ENCODE results near the gene GRK4. TPM values are rescaled to one million over a fixed set of nuclear protein-coding genes. Genes with fewer than 3 reads are reported as not detected.

GRK4 gene
- total RNA-seq, 2 experiments from 2014 or later: 2.4 to 3.4 TPM

GRCh38 chr4:3062471-3062870 lies 99.1 kb downstream of the GRK4 start:
- Mint-ChIP-seq H3K4me3 (no peak overlapping the region), H3K27ac (no peak overlapping the region), H3K4me1 (no peaks in the 10 kb centered on the region), H3K36me3 (peaks cover 4% of the 10 kb centered on the region), H3K9me3 (peaks cover 2% of the 10 kb centered on the region), H3K27me3 (peaks cover 3% of the 10 kb centered on the region)
- ATAC-seq (ENCODE audit: low read depth): no peak
- DNase-seq: no peak
- POLR2A ChIA-PET: no interaction called here

- ATAC-seq (ENCODE audit: low read depth) (no peak), DNase-seq (no peak)
- peaks cover 2% of the 10 kb centered on the region for H3K9me3 Mint-ChIP-seq
- POLR2A ChIA-PET: no interaction called here
- H3K27ac Mint-ChIP-seq: no peak overlapping the region
- no peaks in the 10 kb centered on the region for H3K4me1 Mint-ChIP-seq
- H3K27me3 Mint-ChIP-seq: no peaks in the 10 kb centered on the region
- no peaks in the 10 kb centered on the region for H3K36me3 Mint-ChIP-seq
- no peak overlapping the region for H3K4me3 Mint-ChIP-seq
Measured at GRCh38 chr4:3065551-3065950, 102.2 kb downstream of the GRK4 start.

GRCh38 chr4:3066836-3067400 lies 103.5 kb downstream of the GRK4 start:
- Mint-ChIP-seq H3K4me1 (no peaks in the 10 kb centered on the region), H3K9me3 (no peaks in the 10 kb centered on the region), H3K27me3 (no peaks in the 10 kb centered on the region), H3K4me3 (no peak overlapping the region), H3K36me3 (no peaks in the 10 kb centered on the region), H3K27ac (no peak overlapping the region)
- ATAC-seq (ENCODE audit: low read depth): no peak
- POLR2A ChIA-PET: no interaction called here
- no peak for DNase-seq

DNA sequence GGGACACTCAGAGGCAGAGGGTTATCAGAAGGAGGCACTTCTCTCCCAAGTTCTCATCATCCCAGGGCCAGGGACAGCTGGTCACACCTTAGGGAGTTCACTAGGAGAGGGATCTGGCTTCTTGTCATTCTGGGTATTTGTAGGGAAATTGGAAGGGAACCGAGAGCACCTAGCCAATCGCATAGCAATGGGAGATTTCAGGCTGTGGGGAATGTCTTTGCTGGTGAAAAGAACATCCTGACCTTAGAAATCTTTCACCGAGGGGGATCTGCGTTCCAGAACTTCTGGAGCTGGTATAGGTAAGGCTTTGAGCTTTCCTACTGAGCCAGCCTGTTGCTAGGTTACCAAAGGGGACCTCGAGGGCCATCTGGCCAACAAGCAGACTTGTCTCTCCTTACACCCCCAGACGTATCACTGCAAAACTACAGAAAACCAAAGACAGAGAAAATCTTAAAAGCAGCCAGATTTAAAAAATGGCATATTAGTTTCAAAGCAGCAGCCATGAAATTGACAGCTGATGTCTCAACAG lies 104.2 kb downstream of the GRK4 start:
- POLR2A ChIA-PET: no interaction called here
- no peak overlapping the region for H3K27ac Mint-ChIP-seq
- H3K4me1 Mint-ChIP-seq: peaks cover 2% of the 10 kb centered on the region
- no peak overlapping the region for H3K4me3 Mint-ChIP-seq
- H3K36me3 Mint-ChIP-seq: no peaks in the 10 kb centered on the region
- no peak for ATAC-seq (ENCODE audit: low read depth)
- no peaks in the 10 kb centered on the region for H3K9me3 Mint-ChIP-seq
- DNase-seq: no peak
- H3K27me3 Mint-ChIP-seq: no peaks in the 10 kb centered on the region

- no peaks in the 10 kb centered on the region for H3K9me3 Mint-ChIP-seq
- DNase-seq (no peak), ATAC-seq (ENCODE audit: low read depth) (no peak)
- peaks cover 2% of the 10 kb centered on the region for H3K4me1 Mint-ChIP-seq
- no peak overlapping the region for H3K4me3 Mint-ChIP-seq
- no peaks in the 10 kb centered on the region for H3K36me3 Mint-ChIP-seq
- H3K27me3 Mint-ChIP-seq: no peaks in the 10 kb centered on the region
- POLR2A ChIA-PET: no interaction called here
- no peak overlapping the region for H3K27ac Mint-ChIP-seq
Measured at GRCh38 chr4:3069661-3070199, 106.4 kb downstream of the GRK4 start.

DNA sequence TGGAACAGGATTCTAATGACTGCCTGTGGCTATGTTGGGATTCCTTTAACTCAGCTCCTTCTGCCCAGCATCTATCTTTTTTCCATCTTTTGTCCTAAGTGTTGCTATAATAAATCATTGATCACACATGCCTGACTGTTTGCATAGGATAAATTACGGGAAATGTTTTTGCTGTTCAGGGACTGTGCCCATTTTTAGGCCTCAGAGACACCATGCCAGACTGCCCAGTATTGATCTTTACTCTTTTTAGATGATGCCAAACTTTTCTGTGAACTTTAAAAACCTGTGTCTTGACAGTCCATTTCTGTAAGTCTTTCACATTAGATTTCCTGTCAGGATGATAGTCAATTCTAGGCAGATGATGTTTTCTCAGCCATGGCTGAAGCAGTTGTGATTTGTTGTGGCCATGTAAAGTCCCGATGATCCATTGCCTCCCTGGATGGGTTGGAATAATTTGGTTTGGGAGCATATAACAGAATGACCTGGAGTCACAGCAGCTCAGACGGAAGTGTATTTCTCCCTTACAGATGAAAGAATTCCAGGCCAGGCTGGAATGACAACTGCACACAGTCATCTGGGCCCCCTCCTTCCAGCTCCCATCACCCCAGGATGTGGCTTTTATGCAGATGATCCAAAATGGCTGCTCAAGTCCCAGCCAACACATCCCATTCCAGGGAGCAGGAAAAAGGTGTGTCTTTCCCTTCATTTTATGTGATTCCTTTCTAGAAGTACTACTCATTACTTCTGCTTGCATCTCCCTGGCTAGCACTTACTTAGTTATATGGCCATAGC lies 107.5 kb downstream of the GRK4 start:
- Mint-ChIP-seq H3K4me1 (peaks cover 7% of the 10 kb centered on the region), H3K27ac (no peak overlapping the region), H3K27me3 (no peaks in the 10 kb centered on the region), H3K4me3 (no peak overlapping the region), H3K36me3 (no peaks in the 10 kb centered on the region), H3K9me3 (no peaks in the 10 kb centered on the region)
- no peak for DNase-seq
- ATAC-seq (ENCODE audit: low read depth): no peak
- POLR2A ChIA-PET: no interaction called here

DNA sequence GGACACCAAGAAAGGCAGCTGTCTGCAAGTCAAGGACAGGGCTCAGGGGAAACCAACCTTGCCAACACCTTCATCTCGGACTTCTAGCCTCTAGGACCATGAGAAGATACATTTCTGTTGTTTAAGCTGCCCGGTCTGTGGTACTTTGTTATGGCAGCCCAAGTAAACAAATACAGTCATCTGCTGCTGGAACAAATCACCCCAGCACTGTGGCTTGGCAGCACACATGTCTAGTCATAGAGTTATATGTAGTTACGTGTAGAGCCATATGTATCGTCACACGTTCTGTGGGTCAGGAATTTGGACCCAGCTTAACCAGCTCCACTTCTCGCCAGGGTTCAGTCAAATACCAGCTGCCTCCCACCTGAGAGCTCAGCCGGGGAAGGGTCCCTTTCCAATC lies 108.4 kb downstream of the GRK4 start:
- Mint-ChIP-seq H3K9me3 (no peaks in the 10 kb centered on the region), H3K36me3 (no peaks in the 10 kb centered on the region), H3K27ac (no peak overlapping the region), H3K4me1 (peaks cover 13% of the 10 kb centered on the region), H3K27me3 (no peaks in the 10 kb centered on the region), H3K4me3 (no peak overlapping the region)
- ATAC-seq (ENCODE audit: low read depth): no peak
- no peak for DNase-seq
- POLR2A ChIA-PET: interaction anchor here (1.8 kb wide), 1 partner anchor 12 kb away, joined by 7 read pairs; no protein-coding TSS in a partner anchor

DNA sequence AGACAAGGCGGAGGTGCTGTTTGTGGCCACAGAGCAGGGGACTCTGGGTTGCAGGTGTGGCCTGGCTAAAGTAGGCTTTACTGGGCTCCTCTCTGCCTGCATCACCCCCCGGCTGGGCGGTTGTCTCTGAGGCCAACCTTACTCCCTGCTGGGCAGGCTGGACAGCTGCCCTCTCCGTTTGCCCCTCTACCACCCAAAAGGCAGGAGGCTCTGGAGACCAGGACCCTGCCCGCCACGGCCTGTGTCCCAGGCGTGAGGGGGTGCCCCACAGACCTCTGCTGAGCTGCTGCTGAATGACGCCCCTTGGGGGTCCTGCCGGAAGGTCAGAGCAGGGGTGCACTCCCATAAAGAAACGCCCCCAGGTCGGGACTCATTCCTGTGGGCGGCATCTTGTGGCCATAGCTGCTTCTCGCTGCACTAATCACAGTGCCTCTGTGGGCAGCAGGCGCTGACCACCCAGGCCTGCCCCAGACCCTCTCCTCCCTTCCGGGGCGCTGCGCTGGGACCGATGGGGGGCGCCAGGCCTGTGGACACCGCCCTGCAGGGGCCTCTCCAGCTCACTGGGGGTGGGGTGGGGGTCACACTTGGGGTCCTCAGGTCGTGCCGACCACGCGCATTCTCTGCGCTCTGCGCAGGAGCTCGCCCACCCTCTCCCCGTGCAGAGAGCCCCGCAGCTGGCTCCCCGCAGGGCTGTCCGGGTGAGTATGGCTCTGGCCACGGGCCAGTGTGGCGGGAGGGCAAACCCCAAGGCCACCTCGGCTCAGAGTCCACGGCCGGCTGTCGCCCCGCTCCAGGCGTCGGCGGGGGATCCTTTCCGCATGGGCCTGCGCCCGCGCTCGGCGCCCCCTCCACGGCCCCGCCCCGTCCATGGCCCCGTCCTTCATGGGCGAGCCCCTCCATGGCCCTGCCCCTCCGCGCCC lies 110.0 kb downstream of the GRK4 start:
- no peaks in the 10 kb centered on the region for H3K36me3 Mint-ChIP-seq
- ATAC-seq (ENCODE audit: low read depth) (peak; percentile 65), DNase-seq (no peak)
- H3K4me1 Mint-ChIP-seq: peaks cover 18% of the 10 kb centered on the region
- no peaks in the 10 kb centered on the region for H3K9me3 Mint-ChIP-seq
- peak overlapping the region; percentile 16 for H3K4me3 Mint-ChIP-seq
- POLR2A ChIA-PET: interaction anchor here (0.6 to 2.2 kb wide), 3 partner anchors 14 to 28 kb away, joined by 3 to 7 read pairs (median 7); no protein-coding TSS in a partner anchor
- H3K27me3 Mint-ChIP-seq: no peaks in the 10 kb centered on the region
- H3K27ac Mint-ChIP-seq: no peak overlapping the region

GRCh38 chr4:3074078-3074845 lies 110.9 kb downstream of the GRK4 start, which contains the start of the genes HTT and HTT-AS:
Gene HTT, plus strand, starts transcription at chr4:3074681. Its CDS starts 145 bp downstream, at chr4:3074826.
Gene HTT-AS, minus strand, starts transcription at chr4:3074538.
- DNase-seq: peak; percentile 97
- H3K4me1 Mint-ChIP-seq: peaks cover 20% of the 10 kb centered on the region
- POLR2A ChIA-PET: interaction anchor here (0.7 to 2.2 kb wide), 2 partner anchors 28 to 112 kb away, joined by 3 to 7 read pairs; no protein-coding TSS in a partner anchor
- peak within 1 kb of the TSS; percentile 94 for H3K27ac Mint-ChIP-seq
- H3K36me3 Mint-ChIP-seq: peaks cover 1% of the 10 kb centered on the region
- peak within 1 kb of the TSS; percentile 92 for H3K4me3 Mint-ChIP-seq
- H3K27me3 Mint-ChIP-seq: no peaks in the 10 kb centered on the region
- H3K9me3 Mint-ChIP-seq: no peaks in the 10 kb centered on the region
- peak; percentile 88 for ATAC-seq (ENCODE audit: low read depth)

GRCh38 chr4:3074846-3075651 lies 111.7 kb downstream of the GRK4 start:
- Mint-ChIP-seq H3K27ac (peak overlapping the region; percentile 87), H3K9me3 (no peaks in the 10 kb centered on the region), H3K27me3 (no peaks in the 10 kb centered on the region), H3K4me1 (peaks cover 23% of the 10 kb centered on the region), H3K36me3 (peaks cover 4% of the 10 kb centered on the region), H3K4me3 (peak overlapping the region; percentile 92)
- ATAC-seq (ENCODE audit: low read depth): peak; percentile 2
- no peak for DNase-seq
- POLR2A ChIA-PET: interaction anchor here (0.7 kb wide), 1 partner anchor 112 kb away, joined by 3 read pairs; no protein-coding TSS in a partner anchor

DNA sequence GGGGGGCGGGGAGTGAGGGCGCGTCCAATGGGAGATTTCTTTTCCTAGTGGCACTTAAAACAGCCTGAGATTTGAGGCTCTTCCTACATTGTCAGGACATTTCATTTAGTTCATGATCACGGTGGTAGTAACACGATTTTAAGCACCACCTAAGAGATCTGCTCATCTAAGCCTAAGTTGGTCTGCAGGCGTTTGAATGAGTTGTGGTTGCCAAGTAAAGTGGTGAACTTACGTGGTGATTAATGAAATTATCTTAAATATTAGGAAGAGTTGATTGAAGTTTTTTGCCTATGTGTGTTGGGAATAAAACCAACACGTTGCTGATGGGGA lies 112.2 kb downstream of the GRK4 start:
- no peaks in the 10 kb centered on the region for H3K9me3 Mint-ChIP-seq
- H3K4me3 Mint-ChIP-seq: peak overlapping the region; percentile 90
- POLR2A ChIA-PET: no interaction called here
- H3K36me3 Mint-ChIP-seq: peaks cover 7% of the 10 kb centered on the region
- DNase-seq (no peak), ATAC-seq (ENCODE audit: low read depth) (no peak)
- peaks cover 26% of the 10 kb centered on the region for H3K4me1 Mint-ChIP-seq
- no peaks in the 10 kb centered on the region for H3K27me3 Mint-ChIP-seq
- peak overlapping the region; percentile 87 for H3K27ac Mint-ChIP-seq

- Mint-ChIP-seq H3K36me3 (peaks cover 15% of the 10 kb centered on the region), H3K27me3 (no peaks in the 10 kb centered on the region), H3K27ac (no peak overlapping the region), H3K9me3 (no peaks in the 10 kb centered on the region), H3K4me1 (peaks cover 34% of the 10 kb centered on the region), H3K4me3 (no peak overlapping the region)
- POLR2A ChIA-PET: no interaction called here
- ATAC-seq (ENCODE audit: low read depth) (no peak), DNase-seq (no peak)
Measured at GRCh38 chr4:3077796-3078195, 114.4 kb downstream of the GRK4 start.

Measured in activated naive CD8-positive, alpha-beta T cell treated with anti-CD3 and anti-CD28 coated beads, Interleukin-2, amount 10 ng/mL, durations not matched to agents 7 days and 5 days (primary cell).